ENCODE data around the gene TTLL11. TPM values are rescaled to one million over a fixed set of nuclear protein-coding genes. Genes with fewer than 3 reads are reported as not detected.

Gene TTLL11
- total and polyA plus RNA-seq, 2 of the 8 experiments (the other 6 are each of a cell fraction or from before 2014, with no cell fraction given), result 0.56 to 0.80 TPM

- Histone ChIP-seq H3K23me2 (ENCODE audit: low read depth, low read length) (no peaks in the 10 kb centered on the region), H3K9ac (replicated peaks in 1 of 4; ENCODE audit: extremely low read depth in 1 of 4, low read depth in 3 of 4, low read length in 3 of 4) (no peak overlapping the region), H2AK5ac (ENCODE audit: low read depth, low read length) (no peak overlapping the region), H3K23ac (ENCODE audit: insufficient read length) (no peak overlapping the region), H4K8ac (ENCODE audit: extremely low read depth, insufficient read depth, low read length) (no peak overlapping the region), H2BK120ac (replicated peaks; ENCODE audit: low read depth, low read length) (no peak overlapping the region), H4K91ac (replicated peaks; ENCODE audit: insufficient read length, low read length) (no peak overlapping the region), H3K4ac (replicated peaks; ENCODE audit: insufficient read length, low read depth, low read length) (no peak overlapping the region), H3K27me3 (replicated peaks in 1 of 4; ENCODE audit: control insufficient read depth in 3 of 4, extremely low read depth in 1 of 4, insufficient read depth in 3 of 4, low read length in 3 of 4) (no peaks in the 10 kb centered on the region), H3K18ac (ENCODE audit: extremely low read depth, low read length) (no peak overlapping the region), H3K9me3 (ENCODE audit: insufficient read depth in 2 of 2, low read depth in 1 of 2, low read length in 1 of 2) (no peaks in the 10 kb centered on the region), H3K4me1 (replicated peaks in 1 of 4; ENCODE audit: control insufficient read depth in 3 of 4, insufficient read depth in 4 of 4, low read length in 3 of 4) (no peaks in the 10 kb centered on the region; a peak in 1 of 7 replicates), H3K56ac (replicated peaks; ENCODE audit: insufficient read length, low read depth, low read length) (no peak overlapping the region), H4K5ac (ENCODE audit: insufficient read length, low read depth, low read length) (no peak overlapping the region), H3K79me2 (ENCODE audit: control insufficient read depth in 1 of 2, insufficient read depth in 2 of 2, low read length in 2 of 2) (no peaks in the 10 kb centered on the region), H3K4me2 (ENCODE audit: insufficient read depth in 1 of 2, low read depth in 2 of 2, low read length in 2 of 2) (no peak overlapping the region), H2BK20ac (ENCODE audit: low read length) (no peak overlapping the region), H3K14ac (ENCODE audit: insufficient read length) (no peak overlapping the region), H2BK12ac (ENCODE audit: low read depth, low read length) (no peak overlapping the region), H4K20me1 (replicated peaks in 1 of 2; ENCODE audit: control insufficient read depth in 1 of 2, insufficient read depth in 2 of 2, low read length in 2 of 2) (no peaks in the 10 kb centered on the region), H2BK5ac (ENCODE audit: low read depth, low read length) (no peak overlapping the region), H3K27ac (ENCODE audit: low read depth, low read length) (no peak overlapping the region), H3K4me3 (ENCODE audit: extremely low read depth in 1 of 4, insufficient read depth in 2 of 4, low read depth in 3 of 4, low read length in 4 of 4) (no peak overlapping the region), H3K36me3 (ENCODE audit: control insufficient read depth in 2 of 4, insufficient read depth in 4 of 4, low read length in 3 of 4) (no peaks in the 10 kb centered on the region), H2AFZ (ENCODE audit: low read length) (no peak overlapping the region), H2BK15ac (ENCODE audit: low read length) (no peak overlapping the region), H3K79me1 (ENCODE audit: low read depth, low read length) (no peaks in the 10 kb centered on the region)
- POLR2A ChIA-PET (ENCODE audit: partially characterized antibody), result no interaction called here
- DNase-seq (ENCODE audit: low read depth in 1 of 2, low spot score in 2 of 2) (peak in 1 of 2 experiments; percentile 17), FAIRE-seq (no peak)
- WGBS, 2 experiments (ENCODE audit: extremely low coverage in 1 of 2, insufficient coverage in 1 of 2, insufficient read length in 1 of 2, insufficient replicate concordance in 2 of 2, low coverage in 1 of 2, low lambda C conversion rate in 2 of 2, missing lambda C conversion rate in 1 of 2), result 94% methylated on average over 3 of the region's 3 CpGs; no CpG with 5 or more reads in 1 of the 2 experiments
- TF ChIP-seq BCL11A (IDR thresholded peaks at IDR 0.05; ENCODE audit: low read depth in 2 of 2, low read length in 2 of 2), result no peak
- TF ChIP-seq NANOG (IDR thresholded peaks at IDR 0.05; ENCODE audit: insufficient read depth, low read depth, low read length, poor library complexity, severe bottlenecking), result no peak
- no peak for TF ChIP-seq GABPA (IDR thresholded peaks at IDR 0.05; ENCODE audit: borderline replicate concordance, insufficient read depth, low read length)
- no peak for TF ChIP-seq RNF2 (IDR thresholded peaks at IDR 0.05; ENCODE audit: borderline replicate concordance, low read depth, low read length, missing control alignments, poor library complexity, severe bottlenecking)
- TF ChIP-seq CTBP2 (IDR thresholded peaks at IDR 0.05; ENCODE audit: borderline replicate concordance, insufficient read depth, insufficient read length, low read length), result no peak
- TF ChIP-seq SP4 (IDR thresholded peaks at IDR 0.05; ENCODE audit: low read length), result no peak
- no peak for TF ChIP-seq SIRT6 (IDR thresholded peaks at IDR 0.05; ENCODE audit: low read length)
- no peak for TF ChIP-seq RXRA (IDR thresholded peaks at IDR 0.05; ENCODE audit: insufficient read depth, low read depth, low read length)
- CTCF ChIA-PET (ENCODE audit: partially characterized antibody), result interaction anchor here (0.9 to 1.4 kb wide), 2 partner anchors 15 to 31 kb away, joined by 3 read pairs; no protein-coding TSS in a partner anchor
Observed at GRCh38 chr9:121830441-121831140, 262.5 kb downstream of the TTLL11 start.

Measured in H1 (cell line).